Pulmonary artery endothelial cell (primary cell): ENCODE results near the gene PHF8. TPM values are rescaled to one million over a fixed set of nuclear protein-coding genes. Genes with fewer than 3 reads are reported as not detected.

Experiments used
- DNase-seq: peaks from one replicate; pipeline ENCODE4 v3.0.0-alpha.2; 2011; ENCODE audit warnings: low read depth, low spot score
- total RNA-seq: library from RNA; depleted of rRNA; stranded (reverse); fragments of >200 nt; gene quantifications from 2 replicates; pipeline ENCODE4 v1.2.3, GENCODE V29; 2014

The PHF8 gene
- 14.9 and 19.7 TPM in 2 replicates for total RNA-seq

GRCh38 chrX:54044126-54044876, at the start of gene PHF8:
PHF8 (minus strand) TSS chrX:54044473; CDS start chrX:54042728, 1,745 bp downstream.
- peak; percentile 74 for DNase-seq

DNA sequence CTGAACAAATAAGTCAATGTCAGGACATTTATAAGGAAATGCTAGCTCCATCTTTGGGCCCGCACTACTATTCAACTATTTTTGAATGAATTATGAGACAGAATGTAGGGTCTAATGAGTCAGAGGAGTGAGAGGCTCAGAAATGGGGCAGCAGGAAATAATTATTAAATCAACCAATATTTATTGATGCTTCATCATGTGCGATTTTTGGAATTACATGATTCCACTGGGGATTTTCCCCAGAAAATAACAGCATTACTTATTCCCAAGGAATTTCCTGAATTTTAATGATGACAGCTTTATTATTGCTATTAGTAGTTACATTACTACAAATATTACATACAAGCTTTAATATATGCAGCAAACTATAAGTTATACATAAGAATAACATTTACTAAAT, 49.3 kb upstream of the PHF8 start:
- DNase-seq: no peak

DNA sequence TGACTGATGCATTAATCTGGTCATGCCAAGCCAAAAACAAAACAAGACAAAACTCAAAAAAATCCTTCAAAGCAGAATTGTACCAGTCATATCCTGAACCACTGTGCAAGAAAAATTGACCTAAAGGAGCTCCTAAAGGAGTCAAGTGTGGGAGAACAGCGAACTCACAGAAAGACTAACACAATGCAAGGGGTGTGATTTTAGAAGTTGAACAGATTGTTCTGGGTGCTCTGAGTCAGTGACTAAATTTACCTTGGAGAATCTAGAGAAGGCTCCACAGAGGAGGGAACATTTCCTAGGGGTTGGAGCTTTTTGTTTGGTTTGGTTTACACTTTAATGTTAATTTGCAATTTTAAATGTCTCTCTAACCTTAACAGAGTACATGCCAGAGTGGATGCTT, 48.9 kb upstream of the PHF8 start:
- no peak for DNase-seq

- no peak for DNase-seq
Observed at GRCh38 chrX:54090880-54091279, 46.6 kb upstream of the PHF8 start.

DNA sequence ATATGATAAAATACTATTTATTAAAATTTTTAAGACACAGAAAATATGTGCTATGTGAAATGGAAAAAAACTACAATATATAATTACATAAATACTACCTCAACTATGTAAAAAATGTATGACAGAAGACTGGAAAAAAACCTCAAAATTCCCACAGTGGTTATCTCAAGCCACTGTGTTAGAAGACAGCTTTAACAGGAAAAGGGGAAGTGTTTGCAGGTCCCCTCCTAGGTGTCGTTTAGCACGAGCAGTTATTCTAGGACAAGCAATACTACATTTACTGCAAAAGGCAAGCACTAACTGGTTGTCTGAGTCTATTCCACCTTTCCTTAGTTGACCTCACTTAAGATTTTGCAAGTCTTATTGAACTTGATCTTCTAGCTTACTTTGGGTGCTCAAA, 44.9 kb upstream of the PHF8 start:
- DNase-seq: no peak

- no peak for DNase-seq
Observed at GRCh38 chrX:54087661-54088060, 43.4 kb upstream of the PHF8 start.

DNA sequence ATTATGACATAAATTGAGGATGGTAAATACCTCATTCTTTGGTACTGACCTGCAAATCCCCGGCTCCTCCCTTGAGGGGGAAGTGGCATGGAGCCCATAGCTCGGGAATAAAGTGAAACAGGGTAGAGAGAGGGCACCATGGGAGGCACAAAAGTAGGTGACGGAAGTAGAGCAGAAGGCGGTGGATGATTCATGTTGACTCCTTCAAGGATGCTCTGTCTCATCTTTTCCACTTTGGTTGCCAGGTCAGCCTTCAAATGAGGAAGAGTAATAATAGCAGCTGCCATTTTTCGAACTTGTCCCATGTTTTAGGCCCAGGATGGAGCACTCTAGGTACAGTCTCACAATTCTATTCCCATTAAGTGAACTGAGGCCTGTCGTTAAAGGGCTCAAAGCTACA, 41.4 kb upstream of the PHF8 start:
- no peak for DNase-seq

DNA sequence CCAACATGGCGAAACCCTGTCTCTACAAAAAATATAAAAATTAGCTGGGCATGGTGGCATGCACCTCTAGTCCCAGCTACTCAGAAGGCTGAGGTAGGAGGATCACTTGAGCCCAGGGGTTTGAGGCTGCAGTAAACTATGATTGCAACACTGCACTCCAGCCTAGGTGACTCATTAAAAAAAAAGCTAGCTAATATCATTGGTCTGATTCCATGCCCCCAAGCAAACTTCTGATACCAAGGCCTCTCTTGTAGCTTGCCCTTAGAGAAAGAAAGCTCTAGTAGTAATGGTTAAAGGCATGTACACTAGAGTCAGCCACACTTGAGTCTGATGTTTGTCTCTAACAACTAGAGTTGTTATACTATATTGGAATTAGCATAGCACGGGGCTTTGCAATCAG, 32.6 kb upstream of the PHF8 start:
- no peak for DNase-seq

DNA sequence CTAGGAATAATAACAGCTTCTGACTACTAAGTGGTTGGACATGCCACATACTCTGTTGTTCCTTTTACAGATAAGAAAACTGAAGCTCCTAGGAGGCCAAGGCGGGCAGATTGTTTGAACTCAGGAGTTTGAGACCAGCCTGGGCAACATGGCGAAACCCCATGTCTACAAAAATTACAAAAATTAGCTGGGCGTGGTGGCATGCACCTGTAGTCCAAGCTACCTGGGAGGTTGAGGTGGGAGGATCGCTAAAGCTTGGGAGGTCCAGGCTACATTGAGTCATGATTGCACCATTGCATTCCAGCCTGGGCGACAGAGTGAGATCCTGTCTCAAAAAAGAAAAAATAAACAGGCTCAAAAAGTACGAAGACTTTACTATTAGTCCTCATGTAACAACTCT, 30.6 kb upstream of the PHF8 start:
- DNase-seq: no peak

GRCh38 chrX:54067766-54068165, 23.5 kb upstream of the PHF8 start:
- no peak for DNase-seq

- no peak for DNase-seq
Observed at GRCh38 chrX:54066841-54067240, 22.6 kb upstream of the PHF8 start.

DNA sequence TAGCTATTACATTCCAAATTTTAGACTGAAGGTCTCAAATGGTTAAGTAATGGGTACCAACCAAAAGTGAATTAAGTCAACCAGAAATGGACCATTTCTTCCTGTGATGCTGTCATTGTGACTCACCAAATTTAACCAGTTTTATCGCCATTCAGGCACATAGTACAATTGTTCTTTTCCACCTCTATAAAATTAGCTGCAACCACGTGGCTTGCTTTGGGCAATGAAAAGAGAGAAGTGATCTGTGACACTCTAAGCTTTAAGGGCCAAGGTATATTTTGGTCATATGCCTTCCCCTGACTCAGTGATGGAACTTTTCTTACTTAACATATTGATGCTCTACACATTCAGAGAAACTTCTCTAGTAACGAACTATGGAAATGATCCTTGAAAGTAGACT, 20.3 kb upstream of the PHF8 start:
- DNase-seq: no peak

- DNase-seq: no peak
Observed at GRCh38 chrX:54063361-54063760, 19.1 kb upstream of the PHF8 start.

GRCh38 chrX:54049801-54050200, 5.5 kb upstream of the PHF8 start:
- DNase-seq: no peak

DNA sequence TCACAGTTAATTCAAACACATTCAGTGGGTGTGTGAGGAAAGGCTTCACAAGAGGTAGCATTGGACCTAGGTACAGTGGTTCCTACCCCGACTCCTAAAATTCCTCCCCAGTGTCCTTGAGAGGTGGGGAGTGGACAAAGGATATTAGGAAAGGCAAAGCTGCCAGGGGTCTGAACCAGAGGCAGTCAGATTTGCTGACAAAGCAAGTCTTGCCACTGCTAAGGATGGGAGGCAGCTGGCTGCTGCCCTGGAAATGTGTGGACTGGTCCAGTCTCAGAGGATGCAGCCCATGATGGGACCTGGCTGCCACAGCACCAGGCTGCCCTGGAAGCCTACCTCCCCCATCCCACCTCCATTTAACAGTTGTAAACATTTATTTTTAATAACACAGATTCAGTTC, 4.1 kb upstream of the PHF8 start:
- DNase-seq: no peak

DNA sequence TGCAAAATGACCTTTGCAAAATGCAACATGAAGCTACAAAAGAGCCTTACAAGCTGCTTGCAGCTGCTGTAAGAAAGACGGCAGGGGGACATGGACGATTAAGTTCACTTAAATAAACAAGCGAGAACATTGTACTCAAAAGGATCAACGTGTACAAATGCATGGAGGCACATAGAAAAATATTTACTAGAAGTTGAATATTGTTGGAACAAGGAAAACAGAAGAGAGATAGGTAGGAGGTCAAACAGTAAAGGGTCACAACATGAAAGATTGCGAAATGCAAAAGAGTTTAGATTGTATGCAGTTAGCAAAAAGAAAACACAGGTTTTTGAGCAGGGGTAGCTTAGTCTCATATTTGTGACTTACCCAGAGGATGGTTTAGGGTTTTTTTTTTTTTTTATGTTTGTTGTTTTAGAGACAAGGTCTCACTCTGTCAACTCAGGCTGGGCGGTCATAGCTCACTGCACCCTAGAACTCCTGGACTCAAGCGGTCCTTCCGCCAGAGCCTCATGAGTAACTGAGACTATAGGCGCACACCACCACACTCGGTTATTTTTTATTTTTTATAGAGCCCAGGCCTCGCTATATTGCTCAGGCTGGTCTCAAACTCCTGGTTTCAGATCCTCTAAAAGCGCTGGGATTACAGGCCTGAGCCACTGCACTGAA, 1.4 kb upstream of the PHF8 start:
- no peak for DNase-seq

- no peak for DNase-seq
Observed at GRCh38 chrX:54044877-54045338, 635 bp upstream of the PHF8 start.

GRCh38 chrX:54043541-54044125, 640 bp downstream of the PHF8 start:
- no peak for DNase-seq

DNA sequence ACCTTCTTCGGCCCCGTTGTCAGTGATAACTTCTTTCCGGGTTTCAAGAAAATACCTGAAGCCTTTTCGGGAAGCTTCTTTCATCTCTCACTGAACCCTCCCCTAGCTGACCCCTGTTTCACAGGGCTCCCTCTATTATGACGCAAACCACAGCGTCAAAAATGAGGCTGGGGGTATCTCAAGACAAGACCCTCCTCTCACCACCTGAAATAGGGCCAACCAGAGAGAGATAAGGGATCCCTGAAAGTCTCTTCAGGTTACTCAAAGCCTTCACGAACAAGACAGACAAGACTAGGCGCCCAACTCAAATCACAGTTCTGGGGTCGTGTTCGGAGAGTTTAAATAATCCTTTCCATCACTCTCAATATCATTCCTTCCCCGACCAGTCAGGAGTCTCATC, 1.2 kb downstream of the PHF8 start:
- DNase-seq: no peak

GRCh38 chrX:54042609-54043021, 1.7 kb downstream of the PHF8 start:
- DNase-seq: no peak

- no peak for DNase-seq
Observed at GRCh38 chrX:54030329-54030728, 13.9 kb downstream of the PHF8 start.

- DNase-seq: no peak
Observed at GRCh38 chrX:54029529-54030143, 14.6 kb downstream of the PHF8 start.
